Keratinocyte (primary cell): ENCODE measurements around the gene CBFA2T3. TPM values are rescaled to one million over a fixed set of nuclear protein-coding genes. Genes with fewer than 3 reads are reported as not detected.

Experiments
- DNase-seq: peaks from one replicate; pipeline ENCODE4 v3.0.0-alpha.2; 2011; ENCODE audit warnings: low read depth, missing footprints, low spot score
- FAIRE-seq: peaks from 2 replicates; lab custom pipeline; 2011; peaks lifted over from hg19 to GRCh38; lab: Jason Lieb, UNC
- H2AFZ ChIP-seq: 2 replicates; pipeline ENCODE4 v1.6.0; 2012; ENCODE audit warnings: low read length, control low read depth, inconsistent platforms; ENCODE audit not compliant: control insufficient read depth
- H3K27ac ChIP-seq: 2 replicates; pipeline ENCODE4 v1.5.1; 2011; ENCODE audit warnings: low read length; ENCODE audit not compliant: control insufficient read depth, insufficient read depth
- H3K27me3 ChIP-seq: 3 replicates; pipeline ENCODE4 v1.6.0; 2011; ENCODE audit warnings: low read length; ENCODE audit not compliant: control insufficient read depth, insufficient read depth; ENCODE audit errors: extremely low read depth
- H3K36me3 ChIP-seq, 2 experiments: 2 replicates in 1 of 2; 3 replicates in 1 of 2; pipeline ENCODE4 v1.5.1; 2011; ENCODE audit warnings: low read length in 2 of 2, mild to moderate bottlenecking in 1 of 2; ENCODE audit not compliant: control insufficient read depth in 2 of 2, insufficient read depth in 2 of 2; ENCODE audit errors: extremely low read depth in 1 of 2
- H3K4me1 ChIP-seq: 3 replicates; pipeline ENCODE4 v1.5.1; 2011; ENCODE audit warnings: low read length; ENCODE audit not compliant: control insufficient read depth, insufficient read depth; ENCODE audit errors: extremely low read depth
- H3K4me2 ChIP-seq: 3 replicates; pipeline ENCODE4 v1.6.0; 2011; ENCODE audit warnings: low read depth, low read length; ENCODE audit not compliant: control insufficient read depth, insufficient read depth; ENCODE audit errors: extremely low read depth
- H3K4me3 ChIP-seq, 3 experiments: fragments of 200-600 bp in 1 of 3; sonication (generic) in 1 of 3; 2 replicates in 2 of 3; 3 replicates in 1 of 3; pipeline ENCODE4 v1.5.1; 2011 to 2016; ENCODE audit warnings: low read length in 3 of 3, mild to moderate bottlenecking in 3 of 3, control low read depth in 2 of 3, inconsistent platforms in 1 of 3, low read depth in 1 of 3, mixed read lengths in 1 of 3, mixed run types in 1 of 3, moderate library complexity in 1 of 3; ENCODE audit not compliant: control insufficient read depth in 2 of 3, insufficient read depth in 2 of 3; ENCODE audit errors: extremely low read depth in 1 of 3
- H3K79me2 ChIP-seq: 2 replicates; pipeline ENCODE4 v1.6.0; 2012; ENCODE audit warnings: low read length; ENCODE audit not compliant: control insufficient read depth, insufficient read depth
- H3K9ac ChIP-seq: 3 replicates; pipeline ENCODE4 v1.6.0; 2011; ENCODE audit warnings: low read length; ENCODE audit not compliant: control insufficient read depth, insufficient read depth; ENCODE audit errors: extremely low read depth
- H3K9me1 ChIP-seq: 3 replicates; pipeline ENCODE4 v1.6.0; 2011; ENCODE audit warnings: low read length; ENCODE audit not compliant: control insufficient read depth, insufficient read depth; ENCODE audit errors: extremely low read depth
- H3K9me3 ChIP-seq: 2 replicates; pipeline ENCODE4 v1.5.1; 2012; ENCODE audit warnings: low read depth, low read length; ENCODE audit not compliant: control insufficient read depth
- H4K20me1 ChIP-seq: 3 replicates; pipeline ENCODE4 v1.6.0; 2011; ENCODE audit warnings: low read length; ENCODE audit not compliant: control insufficient read depth, insufficient read depth; ENCODE audit errors: extremely low read depth
- EZH2 ChIP-seq: IDR thresholded peaks from one replicate; pipeline ENCODE4 v1.6.1; 2012; ENCODE audit warnings: inconsistent platforms, mild to moderate bottlenecking, low read length, moderate library complexity
- dilution Hi-C: fragments of 300-500 bp; cut with MboI; formaldehyde crosslinking; loops from one replicate; pipeline ENCODE4 v1.7.0; 2020; ENCODE audit warnings: low sequenced_read_pairs; ENCODE audit not compliant: extremely low pct_ligation_motif_present
- polyA plus RNA-seq, 5 experiments: library from polyadenylated mRNA; depleted of rRNA in 3 of 5; stranded (reverse) in 3 of 5; stranded (forward) in 1 of 5; unstranded in 1 of 5; fragments of >200 nt; gene quantifications; 1 replicate in 1 of 5; 2 replicates in 3 of 5; 3 replicates in 1 of 5; pipeline versions ENCODE4 v1.2.1 to v1.2.3, GENCODE V29; 2011 to 2012; ENCODE audit warnings: missing spikeins in 2 of 5, low read depth in 1 of 5, low replicate concordance in 1 of 5
- TF ChIP-seq, protein P1 (sequence below), 3 experiments: IDR thresholded peaks in 1 of 3; conservative IDR thresholded peaks in 1 of 3; optimal IDR thresholded peaks in 1 of 3; 2 replicates in 2 of 3; 3 replicates in 1 of 3; pipeline versions ENCODE3 to v1.5.1; 2011; ENCODE audit warnings: low read length in 3 of 3, mild to moderate bottlenecking in 3 of 3, moderate library complexity in 2 of 3, control low read depth in 1 of 3, inconsistent platforms in 1 of 3; ENCODE audit not compliant: insufficient read depth in 2 of 3; ENCODE audit errors: extremely low read depth in 1 of 3

CBFA2T3 gene
- polyA plus RNA-seq, 1 donor (not counting 4 experiments of a cell fraction or from before 2014, with no cell fraction given), result 0.08 TPM

- no peaks in the 10 kb centered on the region for H3K36me3 ChIP-seq
- no peaks in the 10 kb centered on the region for H3K79me2 ChIP-seq
- no peaks in the 10 kb centered on the region for H4K20me1 ChIP-seq
- no peak for TF ChIP-seq EZH2
- TF ChIP-seq, protein P1, sequence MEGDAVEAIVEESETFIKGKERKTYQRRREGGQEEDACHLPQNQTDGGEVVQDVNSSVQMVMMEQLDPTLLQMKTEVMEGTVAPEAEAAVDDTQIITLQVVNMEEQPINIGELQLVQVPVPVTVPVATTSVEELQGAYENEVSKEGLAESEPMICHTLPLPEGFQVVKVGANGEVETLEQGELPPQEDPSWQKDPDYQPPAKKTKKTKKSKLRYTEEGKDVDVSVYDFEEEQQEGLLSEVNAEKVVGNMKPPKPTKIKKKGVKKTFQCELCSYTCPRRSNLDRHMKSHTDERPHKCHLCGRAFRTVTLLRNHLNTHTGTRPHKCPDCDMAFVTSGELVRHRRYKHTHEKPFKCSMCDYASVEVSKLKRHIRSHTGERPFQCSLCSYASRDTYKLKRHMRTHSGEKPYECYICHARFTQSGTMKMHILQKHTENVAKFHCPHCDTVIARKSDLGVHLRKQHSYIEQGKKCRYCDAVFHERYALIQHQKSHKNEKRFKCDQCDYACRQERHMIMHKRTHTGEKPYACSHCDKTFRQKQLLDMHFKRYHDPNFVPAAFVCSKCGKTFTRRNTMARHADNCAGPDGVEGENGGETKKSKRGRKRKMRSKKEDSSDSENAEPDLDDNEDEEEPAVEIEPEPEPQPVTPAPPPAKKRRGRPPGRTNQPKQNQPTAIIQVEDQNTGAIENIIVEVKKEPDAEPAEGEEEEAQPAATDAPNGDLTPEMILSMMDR (optimal IDR thresholded peaks at IDR 0.05 in 1 of 3, IDR thresholded peaks at IDR 0.05 in 1 of 3, conservative IDR thresholded peaks at IDR 0.05 in 1 of 3; ENCODE audit: extremely low read depth in 1 of 3, insufficient read depth in 2 of 3, low read length in 3 of 3), result no peak
- H3K4me3 ChIP-seq, result no peak overlapping the region
- H3K4me1 ChIP-seq, result peaks cover 29% of the 10 kb centered on the region
- H3K27ac ChIP-seq, result peak overlapping the region; percentile 8
- no peaks in the 10 kb centered on the region for H3K27me3 ChIP-seq
- FAIRE-seq (no peak), DNase-seq (no peak)
- dilution Hi-C loops, result no loop called here
- no peak overlapping the region for H2AFZ ChIP-seq
- no peak overlapping the region for H3K4me2 ChIP-seq
- H3K9me3 ChIP-seq, result peaks cover 8% of the 10 kb centered on the region
- H3K9ac ChIP-seq, result no peak overlapping the region
- H3K9me1 ChIP-seq, result no peaks in the 10 kb centered on the region
These were observed 58.9 kb downstream of the CBFA2T3 start for GRCh38 chr16:88917915-88918627.

DNA sequence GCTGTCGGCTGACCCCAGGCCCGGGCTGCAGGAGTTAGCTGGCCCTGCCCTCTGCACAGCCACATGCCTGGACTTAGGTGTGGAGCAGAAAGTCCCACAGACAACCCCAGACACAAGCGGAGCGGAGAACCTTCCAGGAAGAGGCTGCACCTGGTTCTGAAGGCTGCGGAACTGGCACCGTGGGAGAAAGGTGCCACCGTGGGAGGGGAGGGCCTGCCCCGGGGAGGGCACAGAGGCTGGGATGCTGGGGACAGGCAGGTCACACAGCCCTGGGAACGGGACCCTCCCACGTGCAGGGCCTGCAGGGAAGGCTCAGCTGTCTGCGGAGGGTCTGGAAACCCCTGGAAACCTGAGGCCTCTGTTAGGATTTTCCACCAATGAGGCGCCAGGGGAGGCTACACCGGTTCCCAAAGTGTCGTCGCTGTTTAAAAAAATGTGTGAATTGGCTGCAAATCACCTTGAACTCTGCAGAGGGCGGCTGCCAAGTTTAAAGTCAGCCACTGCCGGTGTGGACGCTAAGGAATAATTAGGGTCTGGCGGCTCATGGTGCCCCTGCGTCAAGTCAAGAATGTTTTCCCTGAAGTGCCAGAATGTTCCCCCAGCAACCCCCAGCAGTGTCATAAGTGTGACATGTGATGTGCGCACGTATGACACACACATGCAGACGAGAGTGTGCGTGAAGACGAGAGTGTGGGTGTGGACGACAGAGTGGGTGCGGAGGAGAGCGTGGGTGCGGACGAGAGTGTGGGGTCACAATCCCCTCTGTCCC is 59.7 kb downstream of the CBFA2T3 start:
- Histone ChIP-seq H3K27ac (no peak overlapping the region), H2AFZ (no peak overlapping the region), H3K4me1 (peaks cover 25% of the 10 kb centered on the region), H3K9ac (no peak overlapping the region), H3K9me1 (no peaks in the 10 kb centered on the region), H3K4me3 (no peak overlapping the region), H3K9me3 (peaks cover 8% of the 10 kb centered on the region), H3K4me2 (no peak overlapping the region), H3K79me2 (no peaks in the 10 kb centered on the region), H3K27me3 (peaks cover 4% of the 10 kb centered on the region), H4K20me1 (no peaks in the 10 kb centered on the region), H3K36me3 (no peaks in the 10 kb centered on the region)
- TF ChIP-seq, protein P1 (optimal IDR thresholded peaks at IDR 0.05 in 1 of 3, IDR thresholded peaks at IDR 0.05 in 1 of 3, conservative IDR thresholded peaks at IDR 0.05 in 1 of 3; ENCODE audit: extremely low read depth in 1 of 3, insufficient read depth in 2 of 3, low read length in 3 of 3), result no peak
- TF ChIP-seq EZH2, result no peak
- FAIRE-seq (no peak), DNase-seq (no peak)
- dilution Hi-C loops, result no loop called here
